ENCODE data around the gene LRCH4.

GRCh38 chr7:100609958-100610357 is 24.0 kb upstream of the LRCH4 start:
- TF ChIP-seq CTCF (IDR thresholded peaks at IDR 0.05) (no peak), ZFX (IDR thresholded peaks at IDR 0.05; ENCODE audit: borderline replicate concordance) (no peak)
